T-helper 1 cell (primary cell): ENCODE results near the gene RAB11FIP4.

Experiments used
- DNase-seq, 5 donors: peaks; one replicate each; pipeline ENCODE4 v3.0.0-alpha.2; 2012 to 2020

Gene RAB11FIP4

DNA sequence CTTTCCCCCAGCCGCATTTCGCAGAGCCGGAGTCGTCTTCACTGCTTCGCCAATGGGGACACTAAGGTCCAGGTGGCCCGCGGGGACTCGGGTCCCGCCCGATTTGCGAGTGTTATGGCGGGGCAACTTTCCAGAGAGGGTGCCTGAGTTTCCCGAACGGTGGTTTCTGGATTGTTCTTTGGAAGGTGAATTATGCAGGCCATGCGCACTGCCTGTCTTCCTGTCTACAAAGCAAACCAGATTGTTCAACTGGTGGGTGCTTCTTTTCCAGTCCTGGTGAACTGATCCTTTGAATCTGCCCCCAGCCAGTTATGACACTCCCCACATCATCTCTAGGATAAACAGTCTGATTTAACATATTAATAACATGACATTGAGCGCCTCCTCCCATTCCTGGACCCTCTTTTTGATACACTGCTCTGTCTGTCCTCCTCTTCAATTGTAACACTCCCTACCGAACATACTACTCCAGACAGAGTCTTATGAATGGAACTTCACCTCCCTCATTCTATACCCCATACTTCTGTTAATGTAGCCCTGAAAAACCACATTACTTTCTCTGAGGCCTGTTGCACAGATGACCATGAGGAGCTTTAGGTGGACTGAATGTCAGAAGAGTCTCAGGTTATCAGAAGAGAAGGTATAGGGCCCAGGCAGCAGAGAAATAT lies 159.0 kb downstream of the RAB11FIP4 start:
- DNase-seq, result peak in 1 of 5 donors; percentile 13

DNA sequence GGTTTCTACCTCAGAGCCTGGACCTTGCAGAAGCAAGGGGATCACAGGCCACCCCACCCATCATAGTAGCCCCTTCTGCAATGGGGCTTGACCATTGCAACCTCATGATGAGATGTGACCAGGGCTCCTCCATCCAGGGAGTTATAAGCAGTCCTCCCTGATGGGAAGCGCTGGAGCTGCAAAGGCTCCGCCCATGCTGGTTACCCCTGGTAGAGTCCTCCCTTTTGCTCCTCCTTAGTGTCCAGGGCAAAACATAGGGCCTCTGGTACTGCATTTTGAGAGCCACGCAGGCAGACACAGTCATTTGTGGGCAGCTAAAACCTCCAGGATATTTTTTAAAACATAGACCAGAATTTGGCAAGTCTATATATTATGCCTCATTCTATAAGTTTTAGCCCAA lies 161.1 kb downstream of the RAB11FIP4 start:
- DNase-seq, result no peak

DNA sequence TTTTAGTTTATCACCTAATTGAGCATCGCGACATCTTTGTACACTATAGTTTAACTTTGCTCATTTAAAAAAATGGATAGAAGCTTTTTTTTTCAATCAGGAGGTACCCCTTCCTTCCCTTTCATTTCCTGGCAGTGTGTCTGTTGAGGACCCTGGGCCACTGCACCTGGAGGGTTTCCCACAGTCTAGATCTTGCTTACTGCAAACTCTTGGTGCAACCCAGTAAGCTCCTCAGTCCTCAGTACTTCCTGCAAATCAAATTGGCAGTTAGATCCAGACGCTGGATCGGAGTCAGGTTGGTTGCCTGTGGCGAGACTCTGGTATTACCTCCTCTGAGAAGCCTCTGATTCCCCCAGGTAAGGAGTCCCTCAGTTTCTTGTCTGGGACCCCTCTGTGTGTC lies 162.0 kb downstream of the RAB11FIP4 start:
- no peak for DNase-seq

DNA sequence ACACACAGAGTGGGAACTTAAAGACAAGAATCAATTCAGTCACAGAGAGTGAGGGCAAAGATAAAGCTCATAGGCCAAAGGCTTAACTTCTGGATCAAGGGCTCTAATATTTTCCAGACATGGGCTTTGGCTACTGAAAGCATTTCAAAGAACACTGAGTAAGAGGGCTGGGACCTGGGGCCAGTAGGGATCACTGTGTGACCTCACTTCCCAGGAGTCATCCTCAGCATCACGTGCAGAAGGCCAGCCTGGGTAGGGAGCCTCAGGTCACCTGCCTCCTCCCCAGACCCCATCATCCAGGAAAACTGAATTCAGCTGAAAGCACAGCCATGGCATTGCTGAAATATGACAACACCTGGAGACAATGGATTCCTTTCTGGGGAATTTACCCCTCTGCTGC lies 163.5 kb downstream of the RAB11FIP4 start:
- DNase-seq, result no peak

DNA sequence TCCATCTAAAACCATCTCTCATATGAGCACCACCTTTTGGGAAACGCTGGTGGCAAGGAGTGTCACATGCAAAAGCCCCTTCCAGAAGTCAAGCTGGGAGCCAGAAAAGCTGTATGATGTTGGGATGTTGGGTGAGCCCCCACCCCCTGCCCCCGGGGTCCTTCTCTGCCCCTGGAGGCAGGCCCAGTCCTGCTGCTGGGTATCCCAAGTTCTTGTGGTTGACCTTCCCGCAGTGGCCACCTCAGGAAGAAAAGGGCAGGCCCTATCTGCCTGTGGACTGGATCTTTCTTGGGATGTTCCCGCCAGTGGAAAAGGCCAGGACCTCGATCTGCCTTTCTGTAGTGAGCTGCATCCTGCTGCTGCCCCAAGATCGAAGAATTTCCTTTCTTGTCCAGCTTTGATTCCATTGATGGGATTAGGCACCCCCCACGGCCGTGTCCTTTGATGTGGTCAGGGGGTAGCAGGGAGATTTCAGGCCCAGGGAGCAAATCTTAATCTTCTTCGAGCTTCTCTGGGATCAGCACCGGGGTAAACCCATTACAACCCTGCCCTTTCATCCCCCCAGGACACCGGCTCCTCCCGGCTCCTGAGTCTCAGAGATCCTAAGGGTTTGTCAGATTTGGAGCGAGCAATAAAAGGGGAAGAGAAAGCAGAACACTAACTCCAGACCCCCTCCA lies 165.6 kb downstream of the RAB11FIP4 start:
- no peak for DNase-seq

DNA sequence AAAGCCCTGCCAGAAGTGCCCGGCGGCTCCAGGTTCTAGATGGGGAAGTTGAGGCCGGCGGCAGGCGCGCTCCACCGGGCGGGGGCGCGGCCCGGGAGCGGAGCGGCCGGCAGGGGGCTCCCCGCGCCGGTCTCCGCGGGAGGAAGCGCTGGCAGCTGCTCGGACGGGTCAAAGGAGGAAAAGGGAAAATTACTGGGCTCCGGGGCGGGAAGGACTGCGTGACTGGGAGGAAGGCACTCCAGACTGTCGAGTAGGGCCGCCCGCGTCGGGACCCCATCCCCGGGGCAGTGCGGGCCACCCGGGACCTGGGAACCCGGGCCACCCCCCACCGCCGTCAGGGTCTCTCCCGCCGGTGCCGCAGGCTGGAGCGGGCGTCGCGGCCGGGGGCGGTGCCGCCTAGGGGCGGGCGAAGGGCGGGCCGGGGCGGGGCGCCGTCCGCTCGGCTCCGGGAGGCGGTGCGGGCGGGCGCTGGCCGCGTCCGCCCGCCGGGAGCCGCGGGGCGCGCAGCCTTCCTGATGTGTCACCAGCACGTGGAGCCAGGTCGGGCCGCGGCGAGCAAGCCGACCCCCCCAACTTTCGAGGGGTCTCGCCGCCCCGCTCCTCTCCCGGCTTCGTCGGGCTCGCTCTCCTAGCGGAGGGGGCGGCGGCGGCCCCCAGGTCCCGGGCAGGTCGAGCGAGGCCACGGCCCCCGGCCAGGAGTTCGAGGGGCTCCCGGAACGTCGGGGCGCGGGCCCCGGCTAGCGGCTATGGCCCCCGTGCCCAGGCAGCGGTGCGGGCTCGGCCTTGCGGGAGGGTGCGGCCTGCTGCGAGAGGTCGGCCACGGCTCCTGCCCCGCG lies 167.5 kb downstream of the RAB11FIP4 start:
- peak; percentile 27 to 60 (median 33) for DNase-seq

DNA sequence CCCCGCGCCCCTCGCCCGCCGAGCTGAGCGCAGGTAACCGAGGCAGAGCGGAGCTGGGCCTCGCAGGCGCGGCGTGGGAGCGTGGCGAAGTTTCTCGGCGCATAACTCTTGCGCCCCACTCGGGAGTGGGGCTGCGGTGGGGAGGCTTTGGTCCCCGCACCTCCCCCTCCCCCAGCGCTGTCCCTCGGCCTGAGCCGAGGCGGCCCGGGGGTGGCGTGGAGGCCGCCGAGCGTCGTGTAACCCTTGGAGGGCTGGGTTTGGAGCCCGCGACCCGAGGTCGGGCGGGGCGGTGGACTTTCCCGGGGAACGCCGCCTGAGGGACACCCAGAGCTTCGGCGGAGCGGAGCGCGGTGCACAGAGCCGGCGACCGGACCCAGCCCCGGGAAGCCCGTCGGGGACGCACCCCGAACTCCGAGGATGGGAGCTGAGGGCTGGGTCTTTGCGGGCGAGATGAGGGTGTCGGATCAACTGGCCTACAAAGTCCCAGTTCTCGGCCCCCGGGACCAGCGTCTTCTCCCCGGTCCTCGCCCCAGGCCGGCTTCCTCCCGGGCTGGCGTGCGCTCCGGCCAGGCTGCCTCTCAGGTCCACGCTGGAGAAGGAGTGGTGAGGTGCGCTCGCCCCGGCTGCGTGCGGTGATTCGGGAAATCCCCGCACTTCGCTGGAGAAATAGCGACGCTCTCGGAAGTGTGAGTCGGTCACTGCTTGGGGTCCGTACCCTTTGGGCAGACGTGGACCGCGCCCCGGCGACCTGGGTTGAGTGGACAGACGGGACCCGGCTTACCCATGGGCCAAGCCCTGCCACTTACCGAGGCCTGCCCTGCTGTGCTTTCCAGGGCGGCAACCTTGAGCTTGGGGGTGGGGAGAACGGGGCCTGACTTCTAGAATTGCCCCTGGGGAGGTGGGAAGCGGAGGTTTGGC lies 168.4 kb downstream of the RAB11FIP4 start:
- no peak for DNase-seq

DNA sequence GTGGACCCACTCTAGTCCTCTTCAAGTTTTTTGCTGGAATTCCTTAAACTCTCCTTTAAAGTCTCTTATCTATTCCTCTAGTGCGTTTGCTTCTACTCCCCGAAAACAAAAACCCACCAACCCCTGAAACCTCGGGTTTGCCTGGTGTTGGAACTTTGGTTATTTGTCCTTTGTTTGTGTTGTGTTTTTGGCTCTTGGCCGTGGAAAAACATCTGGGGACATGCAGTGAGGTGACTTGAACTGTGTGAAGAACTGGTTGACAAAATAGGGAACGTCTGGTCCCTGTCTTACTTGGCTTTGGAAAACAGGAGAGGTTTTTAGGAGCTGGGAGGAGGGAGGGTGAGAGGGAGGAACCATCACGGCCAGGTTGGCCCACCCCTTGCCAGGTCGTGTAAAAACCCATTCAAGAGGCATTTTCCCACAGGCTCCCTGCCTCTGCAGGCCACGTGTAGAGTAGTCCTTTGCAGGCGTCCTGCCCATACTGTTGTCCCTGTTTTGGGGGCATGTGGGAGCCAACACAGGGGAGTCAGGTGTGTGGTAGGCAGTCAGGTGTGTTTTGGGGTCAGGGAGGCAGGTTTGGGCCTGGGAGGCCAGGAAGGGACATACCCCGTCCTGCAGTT lies 169.3 kb downstream of the RAB11FIP4 start:
- no peak for DNase-seq

DNA sequence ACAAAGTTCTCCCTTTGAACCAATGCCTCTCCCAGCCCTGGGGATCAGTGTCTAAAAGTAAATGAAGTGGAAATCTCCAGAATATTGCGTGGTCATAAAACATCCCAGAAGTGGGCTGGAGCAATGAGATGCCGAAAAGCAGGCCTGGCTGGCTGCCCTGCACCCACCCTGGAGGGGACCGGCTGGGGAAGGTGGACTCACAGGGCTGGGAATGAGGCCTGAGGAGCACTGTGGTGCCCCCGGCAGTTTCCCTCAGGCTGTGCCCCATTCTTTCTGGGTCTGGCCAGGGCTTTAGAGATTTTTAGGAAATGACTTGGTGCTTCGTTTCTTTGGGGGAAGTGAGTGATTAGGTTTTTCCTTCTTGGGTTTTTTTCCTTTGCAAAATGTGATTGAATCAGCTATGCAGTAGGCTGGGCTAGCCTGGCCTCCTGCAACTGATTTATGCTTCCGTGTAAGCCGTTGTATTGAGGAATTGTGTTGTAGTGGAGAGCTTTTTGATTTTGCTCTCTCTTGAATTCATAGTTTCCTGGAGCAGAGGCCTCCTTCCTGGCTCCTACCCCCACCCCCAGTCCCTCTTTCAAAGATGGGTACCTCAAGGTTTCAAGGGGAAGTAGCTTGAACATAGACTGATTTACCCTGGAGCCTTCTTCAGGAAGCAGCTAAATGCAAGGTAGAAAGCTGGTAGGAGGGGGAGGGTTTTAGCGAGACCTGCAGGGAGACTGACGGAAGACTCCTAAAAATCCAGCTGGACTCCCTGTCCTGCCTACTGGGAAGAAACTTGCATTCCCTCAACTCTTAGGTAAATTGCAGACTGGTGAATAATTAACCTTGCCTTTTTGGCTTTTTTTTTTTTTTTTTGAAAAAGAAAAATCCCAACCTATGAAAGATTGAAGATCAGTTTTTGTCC lies 170.2 kb downstream of the RAB11FIP4 start:
- DNase-seq, result no peak

DNA sequence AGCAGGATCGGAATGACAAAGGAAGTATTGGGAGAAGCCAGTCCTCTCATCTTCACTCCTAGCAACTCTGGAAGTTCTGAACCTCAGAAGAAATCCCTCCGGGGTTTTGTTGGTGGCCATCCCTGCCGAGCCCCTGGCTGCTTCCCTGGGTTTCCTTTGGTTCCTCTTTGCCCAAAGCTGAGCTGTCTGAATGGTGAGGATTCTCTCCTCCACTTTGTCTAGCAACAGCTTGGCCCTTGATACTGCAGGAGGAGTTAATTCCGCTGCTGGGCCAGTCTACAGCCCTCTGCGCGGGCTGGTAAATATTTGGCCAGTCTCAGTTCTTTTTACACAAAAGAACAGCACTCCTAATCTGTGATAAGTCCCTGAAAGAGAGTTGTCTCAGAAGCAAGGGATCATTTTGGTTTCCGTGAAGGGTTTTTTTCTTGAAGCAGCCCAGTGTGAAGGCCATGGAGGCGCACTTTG lies 170.9 kb downstream of the RAB11FIP4 start:
- DNase-seq, result no peak

DNA sequence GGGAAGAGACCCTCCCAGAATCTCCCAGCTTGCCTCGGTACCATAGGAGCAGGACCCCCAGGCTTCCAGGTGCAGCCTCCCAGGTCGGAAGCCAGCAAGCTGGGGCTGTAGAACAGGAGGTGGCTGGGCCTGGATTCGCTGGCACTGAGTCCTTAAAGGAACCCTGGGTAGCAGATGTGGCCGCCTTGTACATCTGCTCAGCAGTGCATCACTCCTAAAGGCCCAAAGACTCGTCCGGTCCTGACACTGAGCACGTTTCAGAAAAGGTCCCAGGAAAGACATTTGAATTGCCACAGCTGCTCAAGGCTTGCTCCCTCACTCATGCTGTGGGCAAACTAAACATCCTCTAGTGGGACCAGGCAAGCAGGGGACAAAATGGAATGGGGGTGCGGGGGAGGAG lies 172.8 kb downstream of the RAB11FIP4 start:
- DNase-seq, result no peak

DNA sequence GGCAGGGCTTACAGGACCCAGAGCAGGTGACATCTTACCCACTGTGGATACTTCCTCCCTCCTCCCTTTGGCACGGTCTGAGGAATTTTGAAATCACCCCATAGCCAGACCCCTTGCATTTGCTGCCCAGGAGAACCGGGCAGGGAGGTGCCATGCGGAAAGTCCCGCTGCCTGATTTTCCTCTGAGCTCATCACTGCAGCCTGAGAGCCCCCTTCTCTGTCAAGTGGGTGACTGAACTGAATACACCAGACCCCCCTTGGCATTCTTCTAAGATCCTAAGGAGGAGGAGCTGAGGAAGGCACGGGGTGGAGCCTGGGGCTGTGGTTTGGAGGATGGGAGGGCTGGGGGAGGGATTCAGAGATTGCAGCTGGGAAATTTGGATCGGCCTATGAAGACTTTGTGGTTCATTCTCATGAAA lies 173.4 kb downstream of the RAB11FIP4 start:
- no peak for DNase-seq

DNA sequence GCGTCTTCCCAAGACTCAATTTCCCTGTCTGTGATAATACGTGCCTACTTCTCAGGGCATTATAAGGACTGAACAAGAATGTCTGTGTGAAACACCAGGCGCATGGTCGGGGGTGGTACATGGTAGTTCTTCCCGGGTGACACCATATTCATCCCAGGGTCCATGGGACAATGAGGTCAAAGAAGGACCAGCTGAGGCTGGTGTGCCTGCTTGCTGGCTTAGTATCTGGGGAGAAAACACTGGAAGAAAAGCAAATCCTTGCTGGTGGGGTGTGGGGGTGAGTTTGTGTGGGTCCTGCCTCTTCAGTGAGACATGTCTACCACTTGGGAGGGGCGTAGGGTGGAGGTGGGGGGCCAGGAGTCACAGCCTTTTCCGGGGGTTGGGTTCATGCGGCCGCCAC lies 174.2 kb downstream of the RAB11FIP4 start:
- DNase-seq, result no peak

DNA sequence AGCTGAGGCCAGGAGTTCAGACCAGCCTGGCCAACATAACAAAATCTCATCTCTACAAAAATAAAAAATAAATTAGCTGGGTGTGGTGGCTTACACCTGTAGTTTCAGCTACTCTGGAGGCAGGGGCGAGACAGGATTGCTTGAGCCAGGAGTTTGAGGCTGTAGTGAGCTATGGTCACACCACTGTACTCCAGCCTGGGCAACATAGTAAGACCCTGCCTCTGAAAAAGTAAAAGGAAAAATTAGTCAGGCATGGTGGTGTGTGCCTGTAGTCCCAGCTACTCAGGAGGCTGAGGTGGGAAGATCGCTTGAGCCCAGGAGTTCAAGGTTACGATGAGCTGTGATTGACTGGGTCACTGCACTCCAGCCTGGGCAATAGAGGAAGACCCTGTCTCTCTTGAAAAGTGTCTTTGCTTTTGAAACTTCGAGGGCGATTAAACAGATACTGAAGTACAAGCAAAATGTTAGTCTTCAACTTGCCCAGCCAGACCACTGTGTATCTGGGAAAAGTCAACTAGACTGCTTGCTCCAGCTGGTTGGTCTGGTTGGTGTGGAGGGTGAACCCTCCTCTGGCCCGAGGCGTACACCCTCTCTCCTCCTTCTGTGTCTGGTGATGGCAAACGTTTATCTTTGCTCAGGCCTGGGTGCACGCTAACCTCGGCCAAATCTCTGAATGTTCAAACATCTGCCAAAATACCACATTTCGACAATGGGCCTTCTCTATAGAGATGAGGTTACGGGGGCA lies 174.9 kb downstream of the RAB11FIP4 start:
- DNase-seq, result no peak

DNA sequence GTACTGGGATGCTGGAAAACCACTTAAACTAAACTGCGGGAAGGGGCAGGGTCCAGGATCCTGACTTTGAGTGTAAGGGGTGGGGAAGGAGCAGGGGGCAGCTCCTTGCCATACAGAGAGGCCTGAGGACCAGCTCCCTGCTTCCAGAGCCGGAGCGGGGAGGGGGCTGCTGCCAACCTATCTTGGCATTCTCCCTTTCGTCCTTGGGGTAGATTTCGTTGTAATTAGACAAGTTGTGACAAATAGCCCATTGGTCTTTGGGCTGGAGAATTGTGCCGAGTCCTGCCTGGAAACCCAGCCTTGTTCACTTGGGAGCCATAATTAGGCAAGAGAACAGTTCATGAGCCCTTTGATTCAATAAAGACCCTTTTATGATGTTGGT lies 175.5 kb downstream of the RAB11FIP4 start:
- DNase-seq, result no peak

DNA sequence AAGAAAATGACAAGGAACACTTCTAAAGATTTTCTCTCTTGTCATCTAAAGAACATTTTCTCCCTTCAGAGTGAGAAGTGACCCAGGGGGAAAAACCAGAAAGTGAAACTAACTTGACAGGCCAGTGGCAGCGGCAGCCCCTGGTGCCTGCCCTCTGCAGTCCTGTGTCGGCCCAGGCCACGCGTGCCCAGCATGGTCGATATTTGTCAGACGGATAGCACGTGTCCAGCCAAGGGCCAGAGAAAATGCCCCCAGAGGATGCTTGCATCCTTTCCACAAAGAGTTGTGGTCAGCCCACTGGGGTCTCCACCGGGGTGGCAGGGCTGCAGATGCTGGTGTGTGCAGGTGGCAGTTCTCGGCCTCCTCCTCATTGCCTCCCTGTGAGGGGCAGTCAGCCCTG lies 176.6 kb downstream of the RAB11FIP4 start:
- no peak for DNase-seq

DNA sequence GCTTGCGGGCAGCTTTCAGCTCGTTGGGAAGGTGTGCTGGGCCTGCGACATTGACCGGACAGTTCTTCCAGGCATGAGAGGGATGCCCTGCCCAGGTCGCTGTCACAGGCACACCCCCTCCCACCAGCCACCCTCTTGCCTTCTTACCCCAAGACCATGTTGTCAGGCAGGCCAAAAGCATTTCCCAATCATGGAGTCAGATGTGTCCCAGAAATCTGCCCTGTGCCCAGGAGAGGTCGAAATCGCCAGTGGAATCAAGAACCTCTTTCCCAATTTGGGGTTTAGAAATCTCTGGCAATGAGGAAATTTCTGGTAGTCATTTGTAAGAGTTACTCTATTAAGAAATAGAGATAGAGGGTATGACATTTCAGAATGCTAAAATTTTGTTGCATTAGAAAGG lies 177.1 kb downstream of the RAB11FIP4 start:
- no peak for DNase-seq

DNA sequence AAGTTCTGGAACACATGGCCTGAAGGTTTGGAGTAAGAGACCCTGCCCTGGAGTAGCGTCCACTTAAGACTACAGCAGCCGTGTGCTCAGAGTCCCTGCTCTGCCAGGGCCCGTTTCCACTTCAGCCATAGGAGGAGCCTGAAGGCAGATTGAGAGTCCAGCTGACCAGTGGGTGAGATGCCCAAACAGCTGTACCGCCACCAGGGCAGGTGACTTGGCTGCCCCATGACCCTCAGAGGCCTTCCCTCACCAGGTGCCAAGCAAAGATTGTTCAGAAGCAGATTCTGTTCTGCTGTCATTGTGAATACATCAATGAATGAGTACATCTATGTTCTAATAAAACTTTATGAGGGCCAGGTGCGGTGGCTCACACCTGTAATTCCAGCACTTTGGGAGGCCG lies 178.8 kb downstream of the RAB11FIP4 start:
- no peak for DNase-seq

DNA sequence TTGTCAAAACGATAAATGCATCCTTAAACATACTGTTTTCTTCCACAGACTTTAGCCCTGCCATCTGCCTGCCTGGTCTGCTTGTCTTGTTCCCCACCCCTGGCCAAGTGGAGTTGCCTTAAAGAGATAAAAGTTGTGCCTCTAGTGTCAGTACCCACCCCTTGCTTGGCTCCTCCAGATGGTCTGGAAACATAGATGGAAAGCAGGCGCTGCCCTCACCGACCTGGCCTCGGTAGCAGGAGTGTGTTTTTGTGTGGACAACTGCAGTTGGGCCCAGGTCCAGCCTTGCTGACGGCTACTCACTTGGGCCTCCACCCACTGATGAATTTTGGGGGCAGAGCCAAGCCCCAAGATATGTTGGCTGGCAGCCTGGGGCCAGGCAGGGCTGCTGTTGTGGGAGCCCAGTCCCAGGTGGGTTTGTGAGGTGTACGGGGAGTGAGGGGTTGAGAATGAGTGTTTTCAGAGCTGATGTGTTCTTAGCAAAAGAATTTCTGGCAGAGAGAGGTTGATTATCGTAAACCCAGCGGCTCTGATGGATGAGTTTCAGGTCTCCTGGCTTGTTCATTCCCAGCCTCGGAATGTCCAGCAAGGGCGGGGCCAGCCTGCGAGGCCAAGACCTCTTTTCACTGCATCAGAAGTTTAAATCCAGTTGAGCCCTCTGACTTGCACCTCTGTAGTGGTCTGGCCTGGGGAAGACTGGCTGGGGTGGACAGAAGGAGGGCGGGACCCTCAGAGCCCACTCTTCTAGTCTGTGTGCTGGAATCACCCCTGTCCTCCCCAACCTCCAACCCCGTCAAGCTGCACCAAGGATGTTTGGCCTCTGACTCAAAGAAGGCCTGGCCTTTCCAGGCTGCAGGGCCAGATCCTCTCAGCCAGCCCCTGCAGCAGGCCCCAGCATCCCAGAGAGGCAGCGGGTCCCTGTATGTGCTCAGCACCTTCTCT lies 179.7 kb downstream of the RAB11FIP4 start:
- DNase-seq, result no peak
